HG03571 (cell line): ENCODE measurements around the gene AK5.

Experiments
- ATAC-seq: cut with Tn5 transposase; IDR thresholded peaks from one replicate; pipeline ENCODE4 v1.9.1; 2021; ENCODE audit not compliant: unreplicated experiment

AK5 gene

GRCh38 chr1:77583483-77583882 is 301.7 kb downstream of the AK5 start:
- peak; percentile 24 for ATAC-seq

- ATAC-seq: no peak
Observed at GRCh38 chr1:77584884-77585283, 303.1 kb downstream of the AK5 start.

- no peak for ATAC-seq
Observed at GRCh38 chr1:77585610-77586314, 303.9 kb downstream of the AK5 start.

- no peak for ATAC-seq
Observed at GRCh38 chr1:77589231-77589630, 307.4 kb downstream of the AK5 start.

GRCh38 chr1:77590651-77591050 is 308.8 kb downstream of the AK5 start:
- no peak for ATAC-seq

GRCh38 chr1:77592906-77593305 is 311.1 kb downstream of the AK5 start:
- ATAC-seq: no peak

GRCh38 chr1:77594366-77595112 is 312.7 kb downstream of the AK5 start:
- ATAC-seq: peak; percentile 90

- ATAC-seq: no peak
Observed at GRCh38 chr1:77597310-77597709, 315.5 kb downstream of the AK5 start.

- no peak for ATAC-seq
Observed at GRCh38 chr1:77605246-77606026, 323.6 kb downstream of the AK5 start.

GRCh38 chr1:77608893-77609292 is 327.1 kb downstream of the AK5 start:
- ATAC-seq: no peak
